NK-92 treated with Interleukin-12 subunit alpha and Interleukin-12 subunit beta, amount 100 ng/mL, for 24 hours (cell line): ENCODE results near the gene SLAIN1.
"Not testable (repeated sequence)": the region's sequence is repeated elsewhere in the genome, so short reads cannot be mapped to it uniquely, and the experiment has no call there.

Experiments
- DNase-seq: peaks from one replicate; lab custom pipeline; 2025; lab: John Stamatoyannopoulos, UW

SLAIN1 gene

DNA sequence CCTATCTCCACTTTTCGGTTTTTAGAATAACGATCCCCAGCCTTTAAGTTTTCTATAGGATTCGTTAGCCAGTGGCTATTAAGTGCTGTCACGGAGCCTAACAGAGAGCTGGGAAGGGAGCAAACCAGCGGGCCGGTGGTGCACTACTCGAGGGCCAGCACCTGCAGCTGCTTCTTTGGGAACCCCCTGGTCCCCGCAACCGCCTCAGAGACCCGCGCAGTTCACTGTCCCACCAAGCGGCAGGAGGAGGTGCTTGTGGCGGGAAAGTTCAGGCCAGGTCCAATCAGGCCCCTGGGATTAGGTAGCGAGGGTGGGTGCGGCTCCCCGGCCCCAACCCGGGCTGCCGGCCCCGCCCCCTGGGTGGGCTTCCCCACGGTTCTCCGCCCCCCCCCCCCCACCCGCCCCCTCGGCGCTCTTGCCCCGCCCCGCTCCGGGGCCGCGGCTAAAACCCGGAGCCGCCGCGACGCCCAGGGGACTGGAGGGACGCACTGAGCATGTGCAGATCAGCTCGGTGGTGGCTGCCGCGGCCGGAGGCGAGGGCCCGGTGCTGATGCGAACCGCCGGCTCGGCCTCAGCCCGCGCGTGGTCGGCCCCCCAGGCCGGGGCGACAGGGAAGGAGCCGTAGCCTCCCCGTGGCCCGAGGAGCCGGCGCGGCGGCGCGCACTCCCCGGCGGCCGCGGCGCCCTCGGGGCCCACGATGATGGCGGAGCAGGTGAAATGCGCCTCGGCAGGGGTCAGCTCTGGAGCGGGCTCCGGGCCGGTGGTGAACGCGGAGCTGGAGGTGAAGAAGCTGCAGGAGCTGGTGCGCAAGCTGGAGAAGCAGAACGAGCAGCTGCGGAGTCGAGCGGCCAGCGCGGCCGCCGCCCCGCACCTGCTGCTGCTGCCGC lies at the start of gene SLAIN1:
SLAIN1 (plus strand) TSS at position 471 of the 887 bp plus-strand sequence; CDS start at position 698, 227 bp downstream.
- peak; percentile 78 for DNase-seq

DNA sequence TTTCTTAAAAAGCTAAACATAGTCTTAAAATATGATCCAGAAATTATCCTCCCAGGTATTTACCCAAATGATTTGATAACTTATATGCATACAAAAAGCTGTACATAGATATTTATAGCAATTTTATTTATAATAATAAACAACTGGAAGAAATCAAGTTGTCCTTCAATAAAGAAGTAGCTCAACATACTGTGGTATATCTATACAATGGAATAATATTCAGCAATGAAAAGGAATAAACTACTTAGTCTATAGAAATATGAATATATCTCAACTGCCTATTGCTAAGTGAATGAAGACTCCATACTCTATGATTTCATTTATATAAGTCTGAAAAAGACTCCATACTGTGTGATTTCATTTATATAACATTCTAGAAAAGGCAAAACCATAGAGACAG lies 47.1 kb upstream of the SLAIN1 start:
- DNase-seq = no peak

DNA sequence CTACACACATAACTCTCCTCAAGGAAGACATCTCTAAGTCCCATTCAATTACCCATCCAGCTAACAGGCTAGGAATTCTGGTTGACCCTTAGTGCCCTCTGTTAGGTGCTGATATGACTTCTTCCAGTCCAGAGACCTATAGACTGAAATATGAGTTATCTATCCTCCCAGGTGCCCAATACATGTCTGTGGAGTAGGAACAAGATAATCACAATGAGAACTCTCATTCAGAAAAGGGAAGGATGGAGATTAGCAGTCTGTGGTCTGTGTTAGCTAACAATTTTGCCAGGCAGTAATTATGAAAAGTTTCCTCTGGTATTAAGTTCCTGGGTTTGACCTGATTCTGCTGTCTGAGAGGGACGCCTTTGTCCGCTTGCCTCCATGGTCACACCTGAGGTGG lies 44.2 kb upstream of the SLAIN1 start:
- DNase-seq = no peak

DNA sequence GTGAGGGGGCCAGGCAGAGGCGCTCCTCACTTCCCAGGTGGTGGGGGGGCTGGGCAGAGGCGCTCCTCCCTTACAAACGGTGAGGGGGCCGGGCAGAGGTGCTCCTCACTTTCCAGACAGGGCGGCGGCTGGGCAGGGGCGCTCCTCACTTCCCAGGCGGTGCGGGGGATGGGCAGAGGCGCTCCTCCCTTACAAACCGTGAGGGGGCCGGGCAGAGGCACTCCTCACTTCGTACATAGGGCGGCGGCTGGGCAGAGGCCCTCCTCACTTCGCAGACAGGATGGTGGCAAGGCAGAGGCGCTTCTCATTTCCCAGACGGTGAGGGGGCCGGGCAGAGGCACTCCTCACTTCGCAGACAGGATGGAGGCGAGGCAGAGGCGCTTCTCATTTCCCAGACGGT lies 37.5 kb upstream of the SLAIN1 start:
- not testable (repeated sequence) for DNase-seq

DNA sequence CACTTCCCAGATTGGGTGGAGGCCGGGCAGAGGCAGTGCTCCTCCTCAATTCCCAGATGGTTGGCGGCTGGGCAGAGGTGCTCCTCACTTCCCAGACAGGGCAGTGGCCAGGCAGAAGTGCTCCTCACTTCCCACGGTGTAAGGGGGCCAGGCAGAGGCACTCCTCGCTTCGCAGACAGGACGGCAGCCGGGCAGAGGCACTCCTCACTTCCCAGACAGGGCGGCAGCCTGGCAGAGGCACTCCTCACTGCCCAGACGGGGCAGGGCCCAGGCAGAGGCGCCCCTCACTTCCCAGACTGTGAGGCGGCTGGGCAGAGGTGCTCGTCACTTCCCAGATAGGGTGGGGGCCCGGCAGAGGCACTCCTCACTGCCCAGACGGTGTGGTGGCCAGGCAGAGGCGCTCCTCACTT lies 36.6 kb upstream of the SLAIN1 start:
- DNase-seq = no peak

DNA sequence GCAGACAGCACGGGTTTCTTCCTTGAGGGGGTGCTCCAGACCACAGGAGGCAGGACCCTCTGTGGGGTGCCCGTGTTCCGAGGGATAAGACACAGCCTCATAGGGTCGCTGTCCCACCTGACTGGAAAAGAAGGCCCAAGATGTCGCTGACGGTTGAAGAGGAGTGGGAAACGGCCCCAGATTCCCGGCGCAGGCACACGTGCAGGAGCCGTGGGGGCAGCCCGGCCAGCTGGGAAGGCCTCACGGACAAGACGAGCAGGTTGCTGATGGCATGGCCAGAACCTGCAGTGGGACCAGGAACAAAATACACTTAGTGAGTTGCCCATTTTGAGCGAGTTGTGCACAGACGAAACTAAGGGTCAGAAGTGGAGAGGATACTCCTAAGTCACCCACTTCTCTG lies 35.2 kb upstream of the SLAIN1 start:
- DNase-seq = not testable (repeated sequence)

DNA sequence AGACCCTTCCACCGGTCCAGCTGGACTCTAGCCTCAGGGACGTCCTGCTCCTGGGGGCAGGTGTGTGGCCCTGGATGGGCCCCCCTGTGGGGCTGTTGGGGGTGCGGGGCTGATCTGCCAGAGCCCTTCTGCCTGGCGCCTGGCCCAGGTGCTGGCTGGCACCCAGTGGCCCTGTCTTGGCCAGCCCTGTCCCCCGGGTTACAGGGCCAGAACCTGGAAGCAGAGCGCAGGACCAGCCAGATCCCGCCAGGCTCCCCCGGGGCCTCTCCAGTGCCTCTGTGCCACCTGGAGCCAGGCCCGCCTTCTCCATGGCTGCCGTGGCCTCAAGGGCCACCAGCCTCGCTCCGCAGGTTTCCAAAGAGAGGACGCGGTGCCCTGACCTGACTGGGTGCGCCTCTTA lies 34.7 kb upstream of the SLAIN1 start:
- not testable (repeated sequence) for DNase-seq

DNA sequence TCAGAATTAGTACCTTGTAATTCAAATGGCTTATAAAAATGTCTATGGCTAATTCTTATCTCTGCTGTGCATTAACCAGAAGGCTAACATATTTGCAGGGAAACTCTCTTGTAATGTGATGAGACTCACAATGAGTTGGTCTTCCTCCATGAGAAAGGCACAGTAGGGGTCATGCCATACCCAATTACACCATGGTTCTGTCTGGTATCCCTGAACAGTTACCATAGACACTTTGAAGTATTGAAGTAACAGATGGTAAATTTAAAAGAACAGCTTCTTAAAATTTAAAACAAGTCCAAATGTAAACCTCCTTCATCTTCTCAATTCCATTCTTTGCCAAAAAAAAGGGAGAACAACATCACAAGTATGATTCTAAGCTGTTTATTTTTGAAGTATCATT lies 22.6 kb upstream of the SLAIN1 start:
- no peak for DNase-seq

DNA sequence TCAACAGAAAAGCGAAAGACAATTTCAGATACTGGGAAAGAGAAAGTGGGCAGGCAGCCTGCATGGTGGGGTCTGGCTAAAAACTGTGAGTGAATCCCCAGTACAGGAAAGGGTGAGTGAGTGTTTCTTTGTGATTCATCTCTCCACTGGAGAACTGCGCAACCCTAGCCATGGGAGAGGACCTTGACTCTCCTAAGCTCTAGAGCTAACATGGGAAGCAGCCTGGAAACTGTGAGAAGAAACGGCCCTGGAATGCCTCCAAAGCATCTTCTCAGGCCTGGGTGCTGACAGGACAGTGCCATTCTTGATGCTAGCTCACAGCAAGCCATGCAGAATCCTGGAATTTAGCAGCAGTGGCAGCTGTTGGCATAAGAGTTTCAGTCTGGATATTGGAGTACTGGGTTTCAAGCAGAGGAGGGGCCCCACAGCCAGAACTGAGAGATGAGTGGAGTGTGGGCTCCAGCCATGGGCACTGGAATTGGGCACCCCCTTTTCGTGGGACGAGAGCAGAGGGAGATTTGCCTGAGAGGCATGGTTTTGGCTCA lies 18.7 kb upstream of the SLAIN1 start:
- no peak for DNase-seq

DNA sequence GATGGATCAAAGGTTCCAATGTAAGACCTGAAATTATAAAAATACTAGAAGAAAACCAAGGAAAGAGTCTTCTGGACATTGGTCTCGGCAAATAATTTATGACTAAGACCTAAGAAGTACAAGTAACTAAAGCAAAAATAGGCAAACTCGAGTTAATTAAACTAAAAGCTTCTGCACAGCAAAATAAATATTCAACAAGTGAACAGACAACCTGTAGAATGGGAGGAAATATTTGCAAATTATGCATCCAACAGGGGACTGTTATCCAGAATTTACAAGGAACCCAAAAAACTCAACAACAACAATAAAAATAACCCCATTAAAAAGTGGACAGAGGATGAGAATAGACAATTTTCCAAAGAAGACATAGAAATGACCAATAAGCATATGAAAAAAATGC lies 9.7 kb upstream of the SLAIN1 start:
- DNase-seq = no peak

DNA sequence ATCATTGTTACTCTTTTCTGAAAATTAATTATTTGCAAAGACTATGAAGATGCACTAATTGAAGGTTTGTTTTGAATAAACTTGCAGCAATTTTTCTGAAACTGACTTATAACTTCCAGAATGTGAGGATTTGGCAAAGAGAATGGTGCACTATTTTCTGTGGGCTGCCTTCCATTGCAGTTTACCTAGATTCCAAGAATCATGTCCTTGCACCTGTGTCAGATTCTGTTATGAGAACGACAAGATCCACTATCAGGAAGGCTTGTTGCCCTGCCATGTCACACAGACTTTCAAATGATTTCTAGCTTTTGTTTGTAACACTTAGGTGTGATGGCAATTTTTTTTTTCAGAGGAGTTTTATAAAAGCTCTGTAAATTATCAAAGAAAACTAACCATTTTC lies 5.6 kb upstream of the SLAIN1 start:
- DNase-seq = no peak

DNA sequence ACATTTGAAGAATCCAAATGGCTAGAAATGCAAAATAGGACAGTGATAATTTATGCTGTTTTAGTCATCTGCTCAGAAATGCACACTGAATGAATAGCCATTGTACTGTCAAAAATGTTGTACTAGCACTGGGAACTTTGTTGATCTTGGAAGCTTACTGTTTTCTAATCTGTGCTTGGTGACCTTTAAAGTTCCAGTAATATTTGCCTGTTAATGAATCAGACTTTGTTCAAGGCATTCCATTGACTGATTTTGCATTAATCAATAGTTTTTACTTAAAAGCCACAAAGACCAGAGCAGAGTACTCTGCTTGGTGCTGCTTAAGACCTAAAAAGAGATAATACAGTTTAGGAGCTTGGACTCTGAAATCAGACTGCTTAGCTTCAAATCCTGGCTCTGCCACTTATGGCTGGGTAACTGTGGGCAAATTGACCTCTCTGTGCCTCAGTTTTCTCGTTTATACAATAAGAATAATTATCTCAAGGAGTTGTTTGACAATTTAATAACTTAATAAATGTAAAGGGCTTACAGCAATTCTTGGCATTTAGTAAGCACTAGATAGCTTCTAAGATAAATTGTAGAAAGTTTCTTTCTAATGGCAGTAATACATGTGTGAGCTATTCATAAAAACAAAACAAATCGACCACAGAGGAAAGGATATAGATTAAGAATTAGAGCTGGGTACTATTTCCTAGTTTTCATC lies 4.6 kb upstream of the SLAIN1 start:
- DNase-seq = no peak

DNA sequence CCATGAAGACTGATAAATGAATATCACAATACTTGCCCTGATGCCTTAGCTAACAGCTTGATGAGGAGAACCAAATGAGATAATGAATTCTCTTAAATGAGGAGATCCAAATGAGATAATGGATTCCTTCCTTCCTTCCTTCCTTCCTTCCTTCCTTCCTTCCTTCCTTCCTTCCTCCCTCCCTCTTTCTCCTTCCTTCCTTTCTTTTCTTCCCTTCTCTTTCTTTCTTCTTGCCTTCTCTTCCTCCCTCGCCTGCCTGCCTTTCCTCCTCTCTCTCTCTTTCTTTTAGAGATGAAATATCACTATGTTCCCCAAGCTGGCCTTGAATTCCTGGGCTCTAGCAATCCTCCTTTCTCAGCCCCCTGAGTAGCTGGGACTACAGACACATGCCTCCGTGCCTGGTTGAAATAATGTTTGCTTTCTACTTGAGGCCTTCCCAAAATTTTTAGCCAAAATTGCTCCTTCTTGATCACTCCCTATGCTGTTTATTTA lies 4.0 kb upstream of the SLAIN1 start:
- DNase-seq = no peak

DNA sequence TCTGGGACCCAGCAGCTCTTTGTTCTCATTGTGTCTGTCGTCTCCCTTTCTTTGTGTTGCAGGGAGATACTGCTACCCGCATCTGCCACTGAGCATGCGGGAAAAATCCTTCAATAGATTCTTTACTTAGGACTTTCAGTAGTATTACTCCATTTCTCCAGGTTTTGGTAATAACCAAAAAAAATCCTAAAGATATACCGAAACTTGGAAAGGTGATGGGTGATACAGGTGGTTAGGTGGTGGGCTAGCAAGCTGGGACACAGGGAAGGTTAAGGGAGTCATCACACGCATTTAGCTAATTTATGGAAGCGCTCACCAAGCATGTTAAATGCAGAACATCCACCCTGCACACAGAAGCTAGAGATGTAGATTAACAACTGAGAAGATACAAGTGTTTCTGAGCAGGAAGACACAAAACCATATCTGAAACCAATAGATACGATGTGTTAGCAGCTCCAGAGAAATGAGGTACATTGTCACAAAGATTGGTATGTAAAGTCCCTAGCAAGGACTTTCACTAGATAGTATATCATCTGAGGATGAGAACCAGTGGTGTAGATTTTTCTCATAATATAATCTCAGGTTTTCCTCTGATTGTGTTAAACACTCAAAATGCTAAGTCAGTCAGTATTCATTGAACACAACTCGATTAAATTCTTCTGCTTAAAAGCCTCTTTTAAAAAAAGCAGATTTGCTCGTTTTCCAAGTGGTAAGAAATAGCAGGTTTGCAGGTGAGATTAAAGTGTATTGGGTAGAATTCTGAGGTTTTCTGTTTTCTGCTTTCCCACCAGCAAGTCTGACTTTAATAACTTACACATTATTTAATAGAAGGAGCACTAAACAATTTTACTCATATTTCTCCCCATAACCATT lies 1.2 kb upstream of the SLAIN1 start:
- DNase-seq = no peak

DNA sequence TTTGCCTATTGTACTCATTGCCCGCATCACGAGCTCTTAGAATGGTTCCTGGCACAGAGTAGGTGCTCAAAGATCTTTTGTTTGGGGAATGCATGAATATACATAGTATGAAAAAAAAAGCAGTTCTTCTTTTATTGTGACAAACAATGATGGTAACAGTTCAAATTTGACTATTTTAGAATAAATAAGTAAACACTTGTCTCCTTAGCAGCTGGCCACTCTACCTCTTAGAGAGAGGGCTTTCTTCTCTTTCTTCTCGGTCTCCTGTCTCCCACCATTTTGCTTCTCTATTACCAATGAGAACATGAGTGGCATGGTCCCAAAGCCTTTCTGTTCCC lies 639 bp upstream of the SLAIN1 start:
- no peak for DNase-seq

DNA sequence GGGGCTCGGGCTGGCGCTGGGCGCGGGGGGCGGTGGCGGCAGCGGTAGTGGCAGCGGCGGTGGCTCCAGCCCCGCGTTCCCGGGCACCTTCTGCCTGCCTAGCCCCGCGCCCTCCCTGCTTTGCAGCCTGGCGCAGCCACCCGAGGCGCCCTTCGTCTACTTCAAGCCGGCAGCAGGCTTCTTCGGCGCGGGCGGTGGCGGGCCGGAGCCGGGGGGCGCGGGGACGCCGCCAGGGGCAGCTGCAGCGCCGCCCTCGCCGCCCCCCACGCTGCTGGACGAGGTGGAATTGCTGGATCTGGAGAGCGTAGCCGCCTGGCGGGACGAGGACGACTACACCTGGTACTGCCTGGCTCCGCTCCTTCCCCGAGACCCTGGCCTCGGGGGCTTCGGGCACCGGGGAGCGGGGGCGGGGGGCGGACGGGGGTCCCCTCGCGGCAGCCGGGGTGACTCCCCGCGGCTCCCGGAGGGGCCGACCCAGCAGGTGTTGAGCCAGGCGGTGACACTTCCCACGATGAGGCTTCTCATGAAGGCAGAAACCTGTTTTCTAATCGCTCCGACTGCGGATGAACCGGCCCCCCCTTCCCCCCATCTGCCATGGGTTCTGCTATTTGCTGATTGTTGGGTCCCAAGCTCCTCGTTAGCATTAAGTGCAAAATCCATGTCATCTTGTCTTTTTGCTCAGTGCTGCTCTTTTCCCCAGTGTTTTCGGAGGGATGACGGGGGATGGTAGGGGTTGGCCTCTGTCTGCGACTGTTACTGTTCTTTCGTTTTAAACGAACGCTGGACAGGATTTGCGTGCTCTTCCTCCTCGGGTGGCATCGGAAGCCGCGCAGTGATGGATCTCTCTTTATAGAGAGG lies 943 bp downstream of the SLAIN1 start:
- peak; percentile 14 for DNase-seq

DNA sequence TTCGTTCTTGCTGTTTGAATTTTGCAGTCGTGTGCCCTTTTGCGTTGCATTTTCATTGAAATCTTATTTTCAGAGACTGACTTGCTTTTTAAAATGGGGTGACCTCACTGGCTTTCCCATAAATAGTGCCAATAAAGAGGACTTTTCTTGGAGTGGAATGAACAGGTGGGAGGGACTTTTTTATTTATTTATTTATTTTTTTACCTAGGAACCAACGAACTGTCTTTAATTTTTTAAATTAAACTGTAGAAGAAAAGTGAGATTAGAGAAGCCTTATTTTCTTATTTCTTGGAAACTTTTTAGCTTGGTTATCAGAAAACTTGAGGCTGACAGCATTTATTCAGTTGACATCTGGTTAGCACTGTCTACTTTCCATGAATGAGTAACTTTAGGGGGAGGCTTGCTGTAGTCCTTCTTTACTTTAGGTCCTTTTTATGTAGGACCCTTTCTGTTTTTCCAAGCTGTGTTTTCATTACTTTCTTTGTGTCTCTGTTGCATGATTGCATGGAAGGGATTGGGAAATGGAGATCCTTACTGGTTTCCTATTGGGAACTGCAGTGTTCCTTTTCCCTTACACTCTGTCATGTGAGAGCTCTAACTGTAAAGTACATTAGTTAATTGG lies 1.7 kb downstream of the SLAIN1 start:
- DNase-seq = no peak

DNA sequence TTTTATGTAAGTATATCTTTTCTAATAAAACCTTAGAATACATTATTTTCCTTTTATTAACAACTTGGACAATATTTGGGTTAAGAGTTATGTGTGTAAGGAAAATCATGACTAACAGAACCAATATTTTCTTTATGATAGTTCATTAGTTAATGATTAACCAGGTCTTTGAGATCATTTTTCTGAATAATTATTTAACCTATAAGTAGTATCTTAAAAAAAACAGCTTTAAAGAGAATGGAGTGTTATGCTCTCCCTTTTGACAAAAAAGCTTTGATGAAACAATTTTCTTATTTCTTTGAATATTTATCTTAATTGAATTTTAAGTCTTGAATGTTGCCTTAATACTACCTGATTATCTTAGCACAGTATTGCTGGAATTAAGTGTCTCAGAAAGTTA lies 3.8 kb downstream of the SLAIN1 start:
- no peak for DNase-seq

DNA sequence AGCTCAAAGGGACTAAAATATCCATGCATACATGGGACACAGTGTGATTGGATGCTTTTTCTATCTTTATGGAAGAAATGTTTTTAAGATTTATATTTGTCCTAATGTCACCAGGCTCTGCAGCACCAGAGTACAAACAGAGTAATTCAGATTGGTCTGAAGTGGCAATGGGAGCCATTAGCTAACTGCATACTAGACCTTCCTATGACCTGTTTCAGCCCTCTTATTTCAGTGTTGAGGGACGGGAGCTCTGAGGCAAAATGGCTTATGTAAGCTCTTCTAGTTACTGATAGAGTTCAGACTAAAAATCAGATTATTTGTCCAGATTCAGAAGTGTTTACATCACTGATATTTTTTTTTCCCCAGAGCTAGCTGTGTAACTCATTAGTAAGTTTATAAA lies 4.9 kb downstream of the SLAIN1 start:
- no peak for DNase-seq

DNA sequence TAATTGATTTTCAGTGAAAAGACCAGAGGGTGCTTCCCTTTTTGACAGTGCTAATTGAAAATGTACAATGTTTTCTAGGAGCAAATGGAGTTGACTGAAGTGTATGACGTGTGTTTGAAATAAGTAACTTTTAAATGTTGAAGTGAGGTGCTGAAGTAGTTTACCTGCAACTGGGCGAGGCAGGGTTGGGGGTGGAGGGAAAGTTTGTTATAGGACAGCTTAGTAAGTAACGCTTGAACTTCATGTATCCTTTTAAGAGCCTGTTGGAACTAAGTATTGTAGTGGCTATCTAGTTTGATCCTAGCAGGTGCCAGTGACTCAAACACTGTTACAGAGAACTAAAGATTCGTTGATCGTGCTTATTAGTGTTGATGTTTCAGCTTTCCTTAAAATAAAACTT lies 5.9 kb downstream of the SLAIN1 start:
- DNase-seq = no peak
